Iris pigment epithelial cell (primary cell): Measurements from ENCODE around the gene RAB31.

ENCODE experiments used
- DNase-seq: peaks from one replicate; pipeline ENCODE4 v3.0.0-alpha.2; 2011; ENCODE audit warnings: low read depth

Gene RAB31

GRCh38 chr18:9863282-9863681 is 155.2 kb downstream of the RAB31 start:
- DNase-seq, result no peak

GRCh38 chr18:9865764-9866490 is 157.8 kb downstream of the RAB31 start:
- DNase-seq, result no peak

- no peak for DNase-seq
Observed at GRCh38 chr18:9866627-9867026, 158.5 kb downstream of the RAB31 start.

- no peak for DNase-seq
Observed at GRCh38 chr18:9867071-9867594, 159.0 kb downstream of the RAB31 start.

GRCh38 chr18:9868857-9869714 is 161.0 kb downstream of the RAB31 start:
- DNase-seq, result no peak

- DNase-seq, result peak; percentile 80
Observed at GRCh38 chr18:9869715-9870430, 161.8 kb downstream of the RAB31 start.

- DNase-seq, result no peak
Observed at GRCh38 chr18:9870431-9871008, 162.4 kb downstream of the RAB31 start.

- DNase-seq, result no peak
Observed at GRCh38 chr18:9871244-9871746, 163.2 kb downstream of the RAB31 start.

- DNase-seq, result no peak
Observed at GRCh38 chr18:9872823-9873222, 164.7 kb downstream of the RAB31 start.

- peak; percentile 33 for DNase-seq
Observed at GRCh38 chr18:9874728-9875127, 166.6 kb downstream of the RAB31 start.

- DNase-seq, result no peak
Observed at GRCh38 chr18:9876212-9876866, 168.2 kb downstream of the RAB31 start.

GRCh38 chr18:9876867-9877654 is 169.0 kb downstream of the RAB31 start:
- DNase-seq, result peak; percentile 97

- no peak for DNase-seq
Observed at GRCh38 chr18:9877655-9878014, 169.5 kb downstream of the RAB31 start.

- no peak for DNase-seq
Observed at GRCh38 chr18:9878095-9878494, 170.0 kb downstream of the RAB31 start.

GRCh38 chr18:9878783-9879242 is 170.7 kb downstream of the RAB31 start:
- DNase-seq, result no peak

GRCh38 chr18:9884090-9884489 is 176.0 kb downstream of the RAB31 start:
- DNase-seq, result no peak

GRCh38 chr18:9884532-9885140 is 176.5 kb downstream of the RAB31 start:
- DNase-seq, result no peak

GRCh38 chr18:9885170-9886004 is 177.3 kb downstream of the RAB31 start, which contains the start of gene TXNDC2:
Gene TXNDC2, plus strand, starts transcription at chr18:9885973. Its CDS starts 708 bp downstream, at chr18:9886681.
- peak; percentile 48 for DNase-seq

GRCh38 chr18:9886005-9886348 is 177.9 kb downstream of the RAB31 start:
- DNase-seq, result no peak
